HG02678 (cell line): Measurements from ENCODE around the gene SPG7.
A peak's percentile ranks its signal among the peaks of the same experiment; 100 is the strongest.
"Not testable (repeated sequence)": the region's sequence is repeated elsewhere in the genome, so short reads cannot be mapped to it uniquely, and the experiment has no call there.

Experiments
- ATAC-seq: cut with Tn5 transposase; IDR thresholded peaks from one replicate; pipeline ENCODE4 v1.9.1; 2021; ENCODE audit warnings: mild to moderate bottlenecking, moderate library complexity; ENCODE audit not compliant: unreplicated experiment

SPG7 gene

DNA sequence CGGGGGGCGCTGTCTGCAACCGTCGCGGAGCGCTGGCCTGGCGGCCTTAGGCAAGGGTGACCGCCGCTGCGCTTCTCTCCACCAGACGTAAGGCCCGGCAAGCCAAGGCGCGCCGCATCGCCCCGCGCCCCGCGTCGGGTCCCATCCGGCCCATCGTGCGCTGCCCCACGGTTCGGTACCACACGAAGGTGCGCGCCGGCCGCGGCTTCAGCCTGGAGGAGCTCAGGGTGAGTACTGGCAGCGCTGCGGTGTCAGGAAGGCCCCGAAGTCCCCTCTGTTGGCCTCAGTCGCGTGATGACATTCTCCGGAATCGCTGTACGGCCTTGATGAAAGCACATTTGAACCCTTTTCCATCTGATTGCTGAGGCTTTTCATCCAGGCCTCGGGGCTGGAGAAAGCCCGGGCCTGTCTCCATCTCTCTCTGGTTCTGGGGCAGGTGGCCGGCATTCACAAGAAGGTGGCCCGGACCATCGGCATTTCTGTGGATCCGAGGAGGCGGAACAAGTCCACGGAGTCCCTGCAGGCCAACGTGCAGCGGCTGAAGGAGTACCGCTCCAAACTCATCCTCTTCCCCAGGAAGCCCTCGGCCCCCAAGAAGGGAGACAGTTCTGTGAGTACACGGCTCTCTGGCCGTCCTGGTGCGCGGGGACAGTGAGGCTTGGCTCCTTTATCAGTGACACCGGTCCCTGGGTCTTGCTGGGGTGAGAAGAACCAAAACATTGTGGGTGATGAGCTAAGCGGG, 53.1 kb downstream of the SPG7 start:
- no peak for ATAC-seq

DNA sequence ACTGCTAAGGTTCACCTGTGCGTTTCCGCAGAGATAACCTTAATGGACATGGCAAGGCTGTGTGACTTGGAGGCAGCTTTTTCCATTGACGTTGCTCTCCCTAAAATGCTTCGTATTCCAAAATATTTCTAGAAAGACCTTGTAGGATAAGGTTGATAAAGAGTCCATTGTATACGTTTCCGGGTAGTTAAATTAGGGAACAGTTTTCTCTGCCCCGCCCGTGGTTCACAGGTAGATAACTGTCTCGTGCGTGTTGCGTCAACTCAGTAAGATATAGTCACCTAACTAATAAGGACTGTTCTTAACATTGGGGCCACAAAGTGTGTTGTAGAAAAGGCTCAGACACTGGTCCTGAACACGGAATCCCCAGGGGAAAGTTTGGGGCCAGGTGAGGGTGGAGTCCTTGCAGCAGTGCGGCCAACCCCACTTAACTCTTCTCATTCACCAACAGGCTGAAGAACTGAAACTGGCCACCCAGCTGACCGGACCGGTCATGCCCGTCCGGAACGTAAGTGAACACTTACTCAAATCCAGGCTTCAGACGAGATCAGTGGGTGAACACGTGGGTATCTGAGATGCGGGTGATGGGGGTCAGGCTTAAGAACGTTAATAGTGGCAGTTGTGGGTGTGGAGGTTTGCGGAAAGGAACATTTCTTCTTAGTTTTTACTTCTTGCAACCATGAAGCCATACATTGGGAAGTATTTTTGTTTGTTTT, 53.8 kb downstream of the SPG7 start:
- ATAC-seq, result no peak

DNA sequence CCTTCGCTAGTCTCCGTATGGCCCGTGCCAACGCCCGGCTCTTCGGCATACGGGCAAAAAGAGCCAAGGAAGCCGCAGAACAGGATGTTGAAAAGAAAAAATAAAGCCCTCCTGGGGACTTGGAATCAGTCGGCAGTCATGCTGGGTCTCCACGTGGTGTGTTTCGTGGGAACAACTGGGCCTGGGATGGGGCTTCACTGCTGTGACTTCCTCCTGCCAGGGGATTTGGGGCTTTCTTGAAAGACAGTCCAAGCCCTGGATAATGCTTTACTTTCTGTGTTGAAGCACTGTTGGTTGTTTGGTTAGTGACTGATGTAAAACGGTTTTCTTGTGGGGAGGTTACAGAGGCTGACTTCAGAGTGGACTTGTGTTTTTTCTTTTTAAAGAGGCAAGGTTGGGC, 54.7 kb downstream of the SPG7 start:
- no peak for ATAC-seq

DNA sequence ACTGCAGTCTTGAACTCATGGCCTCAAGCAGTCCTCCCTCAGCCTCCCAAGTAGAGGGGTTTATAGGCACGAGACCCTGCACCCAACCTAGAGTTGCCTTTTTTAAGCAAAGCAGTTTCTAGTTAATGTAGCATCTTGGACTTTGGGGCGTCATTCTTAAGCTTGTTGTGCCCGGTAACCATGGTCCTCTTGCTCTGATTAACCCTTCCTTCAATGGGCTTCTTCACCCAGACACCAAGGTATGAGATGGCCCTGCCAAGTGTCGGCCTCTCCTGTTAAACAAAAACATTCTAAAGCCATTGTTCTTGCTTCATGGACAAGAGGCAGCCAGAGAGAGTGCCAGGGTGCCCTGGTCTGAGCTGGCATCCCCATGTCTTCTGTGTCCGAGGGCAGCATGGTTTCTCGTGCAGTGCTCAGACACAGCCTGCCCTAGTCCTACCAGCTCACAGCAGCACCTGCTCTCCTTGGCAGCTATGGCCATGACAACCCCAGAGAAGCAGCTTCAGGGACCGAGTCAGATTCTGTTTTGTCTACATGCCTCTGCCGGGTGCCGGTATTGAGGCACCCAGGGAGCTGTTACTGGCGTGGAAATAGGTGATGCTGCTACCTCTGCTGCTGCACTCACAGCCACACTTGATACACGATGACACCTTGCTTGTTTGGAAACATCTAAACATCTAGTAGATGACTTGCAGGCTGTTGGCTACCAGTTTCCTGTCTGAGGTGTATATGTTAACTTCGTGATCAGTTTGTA, 55.6 kb downstream of the SPG7 start:
- ATAC-seq, result no peak

GRCh38 chr16:89564476-89565255, 56.5 kb downstream of the SPG7 start:
- ATAC-seq, result no peak

GRCh38 chr16:89565256-89565505, 57.0 kb downstream of the SPG7 start:
- no peak for ATAC-seq

GRCh38 chr16:89565506-89566372, 57.5 kb downstream of the SPG7 start:
- ATAC-seq, result no peak

DNA sequence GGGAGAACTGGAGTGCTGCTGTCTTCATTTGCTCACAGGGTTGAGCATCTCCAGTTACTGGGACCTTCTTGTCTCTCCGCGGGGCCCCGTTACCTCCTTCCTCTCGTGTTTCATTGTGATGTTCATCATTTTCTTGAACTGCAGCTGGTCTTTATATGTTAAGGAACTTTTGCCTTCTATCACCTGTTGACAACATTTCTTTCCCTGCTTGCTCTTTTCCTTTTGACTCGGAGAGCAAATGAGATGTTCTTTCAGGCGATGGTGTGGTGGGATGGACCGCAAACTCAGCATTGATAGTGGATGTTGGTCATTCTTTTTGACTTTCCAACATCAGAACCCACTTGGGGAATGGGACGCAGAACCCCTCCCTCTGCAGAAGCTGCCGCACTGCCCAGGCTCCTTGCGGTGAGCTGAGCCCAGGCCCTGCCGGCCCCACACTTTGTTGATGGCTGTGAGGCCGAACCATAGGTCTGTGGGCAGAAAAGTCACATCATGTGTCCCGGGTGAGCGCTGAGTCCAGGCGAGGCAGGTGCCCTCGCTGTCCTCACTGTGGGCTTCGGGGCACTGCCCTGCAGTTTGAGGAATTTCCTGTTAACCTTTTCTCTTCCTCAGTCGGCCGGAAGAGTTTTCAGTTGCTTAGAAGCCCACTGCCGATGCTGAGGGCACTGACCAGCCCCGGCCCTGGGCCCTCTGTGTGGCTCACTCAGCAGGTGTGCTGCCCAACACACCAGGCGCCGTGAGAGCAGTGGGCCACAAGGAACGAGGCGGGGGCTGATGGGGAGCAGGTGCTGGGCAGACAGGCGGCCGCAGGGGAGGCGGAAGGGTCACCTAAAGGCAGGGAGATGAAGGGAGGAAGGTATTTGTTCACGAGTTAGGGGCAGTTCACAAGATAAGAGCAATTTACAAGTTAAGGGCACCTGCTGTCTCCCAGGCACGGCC, 59.7 kb downstream of the SPG7 start:
- ATAC-seq, result no peak

GRCh38 chr16:89569506-89570341, 61.5 kb downstream of the SPG7 start:
- no peak for ATAC-seq

- ATAC-seq, result no peak
Measured at GRCh38 chr16:89570342-89570923, 62.2 kb downstream of the SPG7 start.

DNA sequence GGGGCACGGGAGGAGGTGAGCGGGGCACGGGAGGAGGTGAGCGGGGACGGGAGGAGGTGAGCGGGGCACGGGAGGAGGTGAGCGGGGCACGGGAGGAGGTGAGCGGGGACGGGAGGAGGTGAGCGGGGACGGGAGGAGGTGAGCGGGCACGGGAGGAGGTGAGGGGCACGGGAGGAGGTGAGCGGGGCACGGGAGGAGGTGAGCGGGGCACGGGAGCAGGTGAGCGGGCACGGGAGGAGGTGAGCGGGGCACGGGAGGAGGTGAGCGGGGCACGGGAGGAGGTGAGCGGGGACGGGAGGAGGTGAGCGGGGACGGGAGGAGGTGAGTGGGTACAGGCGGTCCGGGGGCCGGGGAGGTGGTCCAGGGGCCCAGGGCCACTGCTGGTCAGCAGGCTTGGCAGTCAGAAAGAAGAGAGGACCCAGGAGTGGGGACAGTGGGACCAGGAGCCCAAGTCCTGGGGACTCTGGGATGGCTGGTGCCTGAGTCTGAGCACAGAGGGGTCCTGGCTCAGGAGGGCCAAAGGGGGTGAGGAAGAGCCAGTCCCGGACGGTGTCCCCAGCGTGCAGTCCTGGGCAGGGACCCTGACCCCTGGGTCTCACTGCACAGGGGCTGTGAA, 62.9 kb downstream of the SPG7 start:
- not testable (repeated sequence) for ATAC-seq

GRCh38 chr16:89571636-89572035, 63.4 kb downstream of the SPG7 start:
- ATAC-seq, result no peak

- no peak for ATAC-seq
Measured at GRCh38 chr16:89572073-89572484, 63.9 kb downstream of the SPG7 start.

DNA sequence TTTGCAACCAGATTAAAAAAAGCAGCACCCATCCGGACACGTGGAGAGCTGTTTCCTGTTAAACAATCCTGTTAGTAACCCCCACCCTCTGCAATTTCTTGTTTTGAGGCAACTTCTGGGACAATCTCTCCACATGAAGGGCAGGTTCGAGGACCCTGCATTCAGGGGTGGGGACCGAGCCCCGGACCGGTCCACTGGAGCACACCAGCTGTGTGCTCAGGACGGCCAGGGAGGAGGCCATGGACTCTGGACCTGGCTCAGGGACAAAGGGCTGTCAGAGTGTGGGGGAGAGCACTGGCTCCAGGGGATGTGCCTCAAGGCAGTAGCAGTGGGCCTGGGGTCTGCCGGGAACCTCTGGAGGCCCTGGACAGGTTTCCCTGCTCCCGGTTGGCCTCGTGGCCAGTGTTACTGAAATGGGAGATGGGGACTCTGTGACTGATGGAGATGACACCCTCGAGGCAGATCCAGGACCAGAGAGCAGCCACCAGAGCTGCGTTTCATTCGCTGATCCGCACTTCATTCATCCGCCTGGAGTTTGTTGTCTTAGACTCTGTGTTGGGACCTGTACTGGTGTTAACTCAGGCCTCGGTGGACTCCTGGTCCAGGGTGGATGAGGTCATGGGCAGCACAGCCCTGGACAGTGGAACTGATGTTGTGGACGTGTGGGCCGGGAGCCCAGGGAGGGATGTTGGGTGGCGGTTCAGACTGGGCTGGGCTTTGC, 64.4 kb downstream of the SPG7 start:
- ATAC-seq, result no peak

DNA sequence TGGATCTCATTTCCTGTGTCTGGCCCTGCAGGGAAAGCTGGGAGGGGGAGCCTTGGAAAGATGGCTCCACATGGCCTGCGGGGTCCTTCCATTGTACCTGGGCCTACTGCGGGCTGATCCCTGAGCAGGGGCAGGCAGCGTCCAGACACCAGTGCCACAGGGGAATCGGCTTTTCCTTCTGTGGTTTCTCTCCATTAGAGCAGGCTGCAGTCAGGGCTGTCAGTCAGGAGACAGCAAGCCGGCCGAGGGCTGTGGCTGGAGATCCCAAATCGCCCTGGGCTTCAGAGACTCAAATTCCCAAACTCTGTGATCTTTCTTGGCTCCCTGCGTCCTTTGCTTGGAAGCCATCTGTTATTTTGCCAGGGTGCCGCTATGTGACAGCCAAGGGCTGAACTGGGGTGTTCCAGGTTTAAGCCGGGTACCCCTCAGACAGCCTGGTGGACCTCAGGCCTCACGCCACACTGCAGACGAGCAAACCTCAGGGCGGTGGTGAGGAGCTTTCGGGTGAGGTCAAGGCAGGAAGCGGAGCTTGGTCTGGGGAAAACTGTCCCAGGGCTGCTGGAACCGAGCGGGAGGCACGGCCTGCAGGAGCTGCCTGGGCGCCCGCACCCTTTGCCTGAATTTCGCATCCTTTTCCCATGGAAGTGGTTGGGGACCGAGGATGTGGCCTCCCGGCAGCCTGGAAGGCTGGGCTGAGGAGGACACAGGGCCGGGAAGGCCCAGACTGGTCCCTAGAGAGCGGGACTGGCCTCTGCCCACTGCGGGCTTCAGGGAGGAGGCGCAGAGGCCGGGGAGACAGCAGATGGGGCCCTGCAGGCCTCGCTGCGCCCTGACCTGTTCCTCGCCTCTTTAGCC, 65.8 kb downstream of the SPG7 start:
- ATAC-seq, result no peak

DNA sequence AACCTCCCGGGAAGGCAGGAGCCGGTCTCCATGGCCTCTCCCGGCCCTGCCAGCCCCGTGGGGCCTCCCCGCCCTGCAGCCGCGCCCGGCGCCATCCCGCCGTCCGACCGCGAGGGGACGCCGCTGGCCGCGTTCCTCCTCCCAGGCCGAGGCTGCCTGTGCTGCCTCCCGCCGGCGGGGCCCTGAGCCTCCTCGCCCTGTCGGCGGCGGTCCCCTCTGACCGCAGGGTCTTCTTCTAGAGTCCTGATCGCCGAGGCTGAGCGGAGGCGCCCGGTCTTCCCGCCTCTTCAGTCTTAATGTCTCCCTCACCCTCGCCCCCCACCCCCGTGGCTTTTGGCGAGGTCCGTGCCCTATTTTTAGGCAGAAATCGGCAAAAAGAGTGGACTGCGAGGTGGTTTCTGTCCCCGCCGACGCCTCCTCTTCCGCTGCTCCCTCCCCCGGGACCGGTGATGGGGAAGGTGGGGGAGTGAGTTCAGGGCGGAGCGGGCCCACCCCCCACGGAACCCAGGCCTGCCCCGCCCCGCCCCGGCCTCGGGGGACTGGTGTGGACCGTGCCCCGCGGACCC, 66.6 kb downstream of the SPG7 start:
- peak; percentile 49 for ATAC-seq
